Measurements from ENCODE around the gene SCD5.

The SCD5 gene

GRCh38 chr4:82708982-82709381 is 89.6 kb downstream of the SCD5 start:
- Histone ChIP-seq H3K36me3 (replicated peaks; ENCODE audit: insufficient read depth, low read length) (no peaks in the 10 kb centered on the region), H3K9ac (ENCODE audit: low read length) (no peak overlapping the region), H3F3A (ENCODE audit: insufficient read depth, low read length) (no peaks in the 10 kb centered on the region), H3K4me1 (ENCODE audit: low read length) (no peaks in the 10 kb centered on the region), H3K79me2 (ENCODE audit: low read length) (no peaks in the 10 kb centered on the region), H3K9me2 (replicated peaks; ENCODE audit: insufficient read depth, low read length) (no peaks in the 10 kb centered on the region), H3K4me2 (ENCODE audit: low read depth, low read length) (no peak overlapping the region), H2AFZ (ENCODE audit: low read length) (no peak overlapping the region), H3K27me3 (replicated peaks; ENCODE audit: insufficient read depth, low read length) (no peaks in the 10 kb centered on the region), H3K9me3 (replicated peaks; ENCODE audit: insufficient read depth, low read length) (no peaks in the 10 kb centered on the region), H3K4me3 (ENCODE audit: low read length) (no peak overlapping the region), H4K20me1 (ENCODE audit: insufficient read depth, low read length) (no peaks in the 10 kb centered on the region), H3K27ac (ENCODE audit: low read length) (no peak overlapping the region)
- TF ChIP-seq EZH2phosphoT487 (IDR thresholded peaks at IDR 0.05; ENCODE audit: low read length): no peak
- DNase-seq: no peak

- TF ChIP-seq CTCF (IDR thresholded peaks at IDR 0.05; ENCODE audit: low read length) (no peak), EZH2phosphoT487 (IDR thresholded peaks at IDR 0.05; ENCODE audit: low read length) (no peak), EZH2 (optimal IDR thresholded peaks at IDR 0.05; ENCODE audit: low read depth, low read length) (no peak)
- Histone ChIP-seq H4K20me1 (ENCODE audit: insufficient read depth, low read length) (no peaks in the 10 kb centered on the region), H3F3A (ENCODE audit: insufficient read depth, low read length) (no peaks in the 10 kb centered on the region), H3K4me1 (ENCODE audit: low read length) (no peaks in the 10 kb centered on the region), H3K4me2 (ENCODE audit: low read depth, low read length) (no peak overlapping the region), H3K9ac (ENCODE audit: low read length) (no peak overlapping the region), H3K79me2 (ENCODE audit: low read length) (no peaks in the 10 kb centered on the region), H3K36me3 (replicated peaks; ENCODE audit: insufficient read depth, low read length) (no peaks in the 10 kb centered on the region), H3K9me2 (replicated peaks; ENCODE audit: insufficient read depth, low read length) (no peaks in the 10 kb centered on the region), H2AFZ (ENCODE audit: low read length) (no peak overlapping the region), H3K27me3 (replicated peaks; ENCODE audit: insufficient read depth, low read length) (no peaks in the 10 kb centered on the region), H3K27ac (ENCODE audit: low read length) (no peak overlapping the region), H3K4me3 (ENCODE audit: low read length) (no peak overlapping the region), H3K9me3 (replicated peaks; ENCODE audit: insufficient read depth, low read length) (no peaks in the 10 kb centered on the region)
- no peak for DNase-seq
Observed at GRCh38 chr4:82706349-82707000, 92.1 kb downstream of the SCD5 start.

GRCh38 chr4:82705928-82706300 is 92.7 kb downstream of the SCD5 start:
- Histone ChIP-seq H2AFZ (ENCODE audit: low read length) (no peak overlapping the region), H3K27me3 (replicated peaks; ENCODE audit: insufficient read depth, low read length) (no peaks in the 10 kb centered on the region), H3K4me1 (ENCODE audit: low read length) (no peaks in the 10 kb centered on the region), H3K36me3 (replicated peaks; ENCODE audit: insufficient read depth, low read length) (no peaks in the 10 kb centered on the region), H3K27ac (ENCODE audit: low read length) (no peak overlapping the region), H3F3A (ENCODE audit: insufficient read depth, low read length) (no peaks in the 10 kb centered on the region), H4K20me1 (ENCODE audit: insufficient read depth, low read length) (no peaks in the 10 kb centered on the region), H3K4me2 (ENCODE audit: low read depth, low read length) (no peak overlapping the region), H3K9me3 (replicated peaks; ENCODE audit: insufficient read depth, low read length) (no peaks in the 10 kb centered on the region), H3K79me2 (ENCODE audit: low read length) (no peaks in the 10 kb centered on the region), H3K4me3 (ENCODE audit: low read length) (no peak overlapping the region), H3K9ac (ENCODE audit: low read length) (no peak overlapping the region), H3K9me2 (replicated peaks; ENCODE audit: insufficient read depth, low read length) (no peaks in the 10 kb centered on the region)
- DNase-seq: no peak
- TF ChIP-seq CTCF (IDR thresholded peaks at IDR 0.05; ENCODE audit: low read length) (no peak), EZH2 (optimal IDR thresholded peaks at IDR 0.05; ENCODE audit: low read depth, low read length) (no peak), EZH2phosphoT487 (IDR thresholded peaks at IDR 0.05; ENCODE audit: low read length) (no peak)

- H3K36me3 ChIP-seq (replicated peaks; ENCODE audit: insufficient read depth, low read length): no peaks in the 10 kb centered on the region
- no peak overlapping the region for H3K4me3 ChIP-seq (ENCODE audit: low read length)
- DNase-seq: no peak
- no peaks in the 10 kb centered on the region for H3K4me1 ChIP-seq (ENCODE audit: low read length)
- H2AFZ ChIP-seq (ENCODE audit: low read length): no peak overlapping the region
- no peaks in the 10 kb centered on the region for H3K79me2 ChIP-seq (ENCODE audit: low read length)
- H3K9me2 ChIP-seq (replicated peaks; ENCODE audit: insufficient read depth, low read length): no peaks in the 10 kb centered on the region
- H3K4me2 ChIP-seq (ENCODE audit: low read depth, low read length): no peak overlapping the region
- no peaks in the 10 kb centered on the region for H3F3A ChIP-seq (ENCODE audit: insufficient read depth, low read length)
- H3K27me3 ChIP-seq (replicated peaks; ENCODE audit: insufficient read depth, low read length): no peaks in the 10 kb centered on the region
- H3K9me3 ChIP-seq (replicated peaks; ENCODE audit: insufficient read depth, low read length): no peaks in the 10 kb centered on the region
- no peaks in the 10 kb centered on the region for H4K20me1 ChIP-seq (ENCODE audit: insufficient read depth, low read length)
- H3K9ac ChIP-seq (ENCODE audit: low read length): no peak overlapping the region
- H3K27ac ChIP-seq (ENCODE audit: low read length): no peak overlapping the region
- TF ChIP-seq EZH2 (optimal IDR thresholded peaks at IDR 0.05; ENCODE audit: low read depth, low read length): no peak
- no peak for TF ChIP-seq CTCF (IDR thresholded peaks at IDR 0.05; ENCODE audit: low read length)
- no peak for TF ChIP-seq EZH2phosphoT487 (IDR thresholded peaks at IDR 0.05; ENCODE audit: low read length)
Observed at GRCh38 chr4:82705169-82705927, 93.2 kb downstream of the SCD5 start.
